EH (cell line): ENCODE measurements around the gene TES.
"Not testable (repeated sequence)": the region's sequence is repeated elsewhere in the genome, so short reads cannot be mapped to it uniquely, and the experiment has no call there.

ENCODE experiments used
- DNase-seq: peaks from one replicate; pipeline ENCODE4 v3.0.0-alpha.2; 2015; ENCODE audit warnings: low read depth

TES gene

GRCh38 chr7:116285252-116285651, 74.9 kb downstream of the TES start:
- DNase-seq, result no peak

GRCh38 chr7:116290740-116291139, 80.4 kb downstream of the TES start:
- DNase-seq, result peak; percentile 54

- no peak for DNase-seq
Observed at GRCh38 chr7:116291937-116292336, 81.6 kb downstream of the TES start.

GRCh38 chr7:116292381-116292780, 82.0 kb downstream of the TES start:
- no peak for DNase-seq

- no peak for DNase-seq
Observed at GRCh38 chr7:116293139-116293538, 82.8 kb downstream of the TES start.

- DNase-seq, result no peak
Observed at GRCh38 chr7:116293633-116294032, 83.3 kb downstream of the TES start.

- not testable (repeated sequence) for DNase-seq
Observed at GRCh38 chr7:116295903-116296302, 85.6 kb downstream of the TES start.

GRCh38 chr7:116298055-116298454, 87.7 kb downstream of the TES start:
- no peak for DNase-seq

GRCh38 chr7:116298576-116298975, 88.2 kb downstream of the TES start:
- DNase-seq, result no peak

- no peak for DNase-seq
Observed at GRCh38 chr7:116305485-116306408, 95.4 kb downstream of the TES start.

GRCh38 chr7:116306409-116307048, 96.2 kb downstream of the TES start:
- DNase-seq, result no peak

GRCh38 chr7:116307253-116307652, 96.9 kb downstream of the TES start:
- no peak for DNase-seq
